ENCODE data around the gene AREL1.

AREL1 gene

DNA sequence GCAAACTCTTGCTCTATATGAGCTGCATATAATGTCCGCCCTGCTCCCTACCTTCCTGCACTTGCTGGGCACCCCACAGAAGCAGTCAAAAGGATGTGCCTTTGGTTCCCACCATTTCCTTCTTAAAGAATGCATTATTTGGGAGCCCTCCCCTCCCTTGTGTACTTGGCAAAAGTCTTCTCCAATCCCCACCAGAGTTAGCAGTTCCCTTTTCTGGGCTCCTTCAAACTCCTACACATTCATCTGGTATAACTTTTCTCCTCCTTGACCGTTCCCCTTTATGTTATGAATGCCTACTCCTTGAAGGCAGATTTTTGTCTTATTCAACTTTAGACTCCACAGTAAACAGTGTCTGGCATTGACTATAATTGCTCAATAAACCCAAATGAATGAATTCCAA, 27.8 kb downstream of the AREL1 start:
- DNase-seq (ENCODE audit: low spot score): no peak
- TF ChIP-seq, protein P1, sequence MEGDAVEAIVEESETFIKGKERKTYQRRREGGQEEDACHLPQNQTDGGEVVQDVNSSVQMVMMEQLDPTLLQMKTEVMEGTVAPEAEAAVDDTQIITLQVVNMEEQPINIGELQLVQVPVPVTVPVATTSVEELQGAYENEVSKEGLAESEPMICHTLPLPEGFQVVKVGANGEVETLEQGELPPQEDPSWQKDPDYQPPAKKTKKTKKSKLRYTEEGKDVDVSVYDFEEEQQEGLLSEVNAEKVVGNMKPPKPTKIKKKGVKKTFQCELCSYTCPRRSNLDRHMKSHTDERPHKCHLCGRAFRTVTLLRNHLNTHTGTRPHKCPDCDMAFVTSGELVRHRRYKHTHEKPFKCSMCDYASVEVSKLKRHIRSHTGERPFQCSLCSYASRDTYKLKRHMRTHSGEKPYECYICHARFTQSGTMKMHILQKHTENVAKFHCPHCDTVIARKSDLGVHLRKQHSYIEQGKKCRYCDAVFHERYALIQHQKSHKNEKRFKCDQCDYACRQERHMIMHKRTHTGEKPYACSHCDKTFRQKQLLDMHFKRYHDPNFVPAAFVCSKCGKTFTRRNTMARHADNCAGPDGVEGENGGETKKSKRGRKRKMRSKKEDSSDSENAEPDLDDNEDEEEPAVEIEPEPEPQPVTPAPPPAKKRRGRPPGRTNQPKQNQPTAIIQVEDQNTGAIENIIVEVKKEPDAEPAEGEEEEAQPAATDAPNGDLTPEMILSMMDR (IDR thresholded peaks at IDR 0.05; ENCODE audit: extremely low read depth, missing control alignments): no peak

DNA sequence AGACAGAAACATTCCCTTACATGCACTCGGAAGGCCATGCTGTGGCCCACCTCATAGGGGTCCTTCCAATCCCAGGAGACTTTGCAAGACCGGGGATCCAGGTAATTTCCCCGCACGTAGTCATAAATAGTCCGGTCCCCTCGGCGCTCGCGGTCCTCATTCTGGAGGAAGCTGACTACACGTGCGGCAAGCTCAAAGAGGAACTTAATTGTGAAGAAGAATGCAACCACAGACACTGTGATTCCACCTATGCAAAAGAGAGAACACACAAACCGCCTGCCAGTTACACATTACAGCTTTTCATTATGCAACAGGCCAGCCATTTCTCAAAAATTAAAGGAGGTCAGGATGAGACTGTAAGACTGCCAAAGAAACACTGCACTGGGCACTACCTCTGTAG, 28.4 kb downstream of the AREL1 start:
- DNase-seq (ENCODE audit: low spot score): peak; percentile 51
- TF ChIP-seq, protein P1 (IDR thresholded peaks at IDR 0.05; ENCODE audit: extremely low read depth, missing control alignments): no peak

DNA sequence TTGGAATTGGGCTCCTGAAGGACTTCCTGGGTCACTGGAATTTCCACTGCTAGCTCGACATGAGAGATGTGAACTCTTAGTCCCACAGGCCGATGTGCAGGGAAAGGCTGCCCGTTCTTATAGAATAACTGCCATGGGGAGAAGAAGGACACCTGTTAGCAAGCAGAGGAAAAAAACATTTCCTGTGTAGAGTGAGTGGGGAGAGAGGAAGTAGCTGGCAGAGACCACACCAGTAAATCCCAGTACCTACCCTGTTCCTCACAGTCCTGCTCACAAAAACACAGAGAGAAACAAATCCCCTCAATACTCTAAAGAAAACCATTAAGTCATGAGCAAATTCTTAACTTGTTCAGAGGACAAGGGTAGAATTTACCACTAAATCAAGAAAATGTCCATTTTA, 29.5 kb downstream of the AREL1 start:
- TF ChIP-seq, protein P1 (IDR thresholded peaks at IDR 0.05; ENCODE audit: extremely low read depth, missing control alignments): no peak

DNA sequence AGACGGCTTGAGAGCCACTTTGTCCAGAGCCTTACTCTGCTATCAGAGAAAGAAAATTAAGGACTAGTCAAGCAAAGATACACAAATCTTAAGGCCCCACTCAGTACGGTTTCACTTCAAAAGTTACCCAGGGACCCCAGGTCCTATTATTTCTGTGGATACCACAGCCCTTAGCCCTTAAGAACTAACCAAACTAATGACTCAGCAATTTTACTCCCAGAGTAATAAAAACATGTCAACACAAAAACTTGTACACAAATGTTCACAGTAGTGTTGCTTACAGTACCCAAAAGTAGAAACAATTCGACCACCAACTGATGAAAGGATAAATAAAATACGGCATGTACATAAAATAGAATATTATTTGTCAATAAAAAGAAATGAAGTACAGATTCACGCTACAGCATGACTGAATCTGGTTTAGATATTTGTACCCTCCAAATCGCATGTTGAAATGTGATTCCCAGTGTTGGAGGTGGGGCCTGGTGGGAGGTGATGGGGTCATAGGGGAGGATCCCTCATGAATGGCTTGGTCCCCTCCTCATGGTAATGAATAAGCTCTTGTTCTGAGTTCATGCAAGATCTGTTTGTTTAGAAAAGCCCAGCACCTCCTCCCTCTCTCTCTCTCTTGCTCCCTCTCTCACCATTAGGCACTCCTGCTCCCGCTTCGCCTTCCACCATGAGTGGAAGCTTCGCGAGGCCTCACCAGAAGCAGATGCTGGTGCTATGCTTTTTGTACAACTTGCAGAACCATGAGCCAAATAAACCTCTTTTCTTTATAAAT, 30.5 kb downstream of the AREL1 start:
- no peak for DNase-seq (ENCODE audit: low spot score)
- TF ChIP-seq, protein P1 (IDR thresholded peaks at IDR 0.05; ENCODE audit: extremely low read depth, missing control alignments): no peak

More for the DNA sequence above, 29.5 kb downstream of the AREL1 start:
- no peak for DNase-seq (ENCODE audit: low spot score)

DNA sequence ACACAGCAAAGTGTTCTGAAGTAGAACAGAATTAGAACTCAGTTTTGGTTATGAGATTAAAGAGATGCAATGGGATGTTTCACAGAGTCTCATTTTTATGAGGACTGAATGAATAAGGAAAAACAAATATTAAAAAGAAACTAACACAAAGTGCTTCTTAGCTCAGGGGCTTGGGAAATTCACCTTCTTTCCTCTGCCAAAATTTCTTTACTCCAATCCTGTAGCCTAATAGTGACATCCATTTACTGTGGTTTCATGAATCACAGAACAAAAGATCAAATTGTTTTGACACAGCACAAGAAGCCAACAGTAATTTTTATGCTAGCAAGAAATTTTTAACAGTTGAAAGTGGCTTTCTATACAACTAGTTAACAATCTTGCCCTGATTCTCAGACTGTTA, 37.7 kb downstream of the AREL1 start:
- DNase-seq (ENCODE audit: low spot score): no peak
- TF ChIP-seq, protein P1 (IDR thresholded peaks at IDR 0.05; ENCODE audit: extremely low read depth, missing control alignments): no peak

DNA sequence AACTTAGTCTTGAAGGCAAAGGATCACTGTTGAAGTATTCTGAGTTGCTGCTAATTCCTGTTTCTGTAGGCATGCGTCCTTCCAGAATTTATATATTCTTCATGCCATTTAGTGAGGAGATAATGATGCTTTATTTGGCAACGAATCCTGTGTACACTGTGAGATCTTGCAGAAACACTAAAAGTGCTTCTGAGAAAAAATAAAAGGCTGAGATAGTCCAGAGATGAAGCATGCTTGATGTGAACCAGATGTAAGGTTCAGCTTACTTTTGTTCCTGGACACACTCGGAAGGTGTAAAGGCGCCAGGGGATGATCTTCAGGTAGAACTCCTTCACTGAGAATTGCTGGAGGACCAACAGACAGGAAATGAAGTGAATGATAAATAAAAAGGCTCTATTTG, 39.1 kb downstream of the AREL1 start:
- no peak for DNase-seq (ENCODE audit: low spot score)
- TF ChIP-seq, protein P1 (IDR thresholded peaks at IDR 0.05; ENCODE audit: extremely low read depth, missing control alignments): no peak

DNA sequence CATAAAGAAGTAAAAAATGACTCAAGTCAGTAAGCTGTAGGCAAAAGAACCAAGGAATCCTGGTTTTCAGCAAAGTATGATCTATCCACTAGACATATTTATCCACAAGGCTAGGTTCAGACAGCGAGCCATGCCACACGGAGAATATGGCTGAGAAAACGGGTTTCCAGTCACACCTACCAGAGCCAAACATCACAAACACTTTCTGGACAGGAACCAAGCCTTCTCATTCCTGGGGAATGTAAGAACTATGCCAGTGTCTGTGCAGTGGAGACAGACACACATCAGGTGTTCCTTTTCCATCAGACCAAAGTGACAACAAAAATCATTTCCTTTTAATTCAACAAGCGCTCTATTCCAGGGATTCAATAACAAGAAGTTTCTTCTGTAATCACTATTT, 41.1 kb downstream of the AREL1 start:
- no peak for DNase-seq (ENCODE audit: low spot score)
- TF ChIP-seq, protein P1 (IDR thresholded peaks at IDR 0.05; ENCODE audit: extremely low read depth, missing control alignments): no peak
